Measurements from ENCODE around the gene CSPG4. TPM values are rescaled to one million over a fixed set of nuclear protein-coding genes. Genes with fewer than 3 reads are reported as not detected.
"Not testable (repeated sequence)": the region's sequence is repeated elsewhere in the genome, so short reads cannot be mapped to it uniquely, and the experiment has no call there.

CSPG4 gene
- total RNA-seq, 1 donor from 2014 or later = 7.3 TPM

GRCh38 chr15:75704618-75705017 lies 8.0 kb downstream of the CSPG4 start:
- Mint-ChIP-seq H3K9me3 (no peaks in the 10 kb centered on the region), H3K27me3 (no peaks in the 10 kb centered on the region), H3K36me3 (no peaks in the 10 kb centered on the region), H3K27ac (no peak overlapping the region), H3K4me1 (ENCODE audit: unreplicated experiment) (peaks cover 18% of the 10 kb centered on the region), H3K4me3 (no peak overlapping the region)
- DNase-seq (ENCODE audit: extremely low spot score, unreplicated experiment) = no peak
- TF ChIP-seq, protein P1, sequence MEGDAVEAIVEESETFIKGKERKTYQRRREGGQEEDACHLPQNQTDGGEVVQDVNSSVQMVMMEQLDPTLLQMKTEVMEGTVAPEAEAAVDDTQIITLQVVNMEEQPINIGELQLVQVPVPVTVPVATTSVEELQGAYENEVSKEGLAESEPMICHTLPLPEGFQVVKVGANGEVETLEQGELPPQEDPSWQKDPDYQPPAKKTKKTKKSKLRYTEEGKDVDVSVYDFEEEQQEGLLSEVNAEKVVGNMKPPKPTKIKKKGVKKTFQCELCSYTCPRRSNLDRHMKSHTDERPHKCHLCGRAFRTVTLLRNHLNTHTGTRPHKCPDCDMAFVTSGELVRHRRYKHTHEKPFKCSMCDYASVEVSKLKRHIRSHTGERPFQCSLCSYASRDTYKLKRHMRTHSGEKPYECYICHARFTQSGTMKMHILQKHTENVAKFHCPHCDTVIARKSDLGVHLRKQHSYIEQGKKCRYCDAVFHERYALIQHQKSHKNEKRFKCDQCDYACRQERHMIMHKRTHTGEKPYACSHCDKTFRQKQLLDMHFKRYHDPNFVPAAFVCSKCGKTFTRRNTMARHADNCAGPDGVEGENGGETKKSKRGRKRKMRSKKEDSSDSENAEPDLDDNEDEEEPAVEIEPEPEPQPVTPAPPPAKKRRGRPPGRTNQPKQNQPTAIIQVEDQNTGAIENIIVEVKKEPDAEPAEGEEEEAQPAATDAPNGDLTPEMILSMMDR (conservative IDR thresholded peaks at IDR 0.05) = no peak

DNA sequence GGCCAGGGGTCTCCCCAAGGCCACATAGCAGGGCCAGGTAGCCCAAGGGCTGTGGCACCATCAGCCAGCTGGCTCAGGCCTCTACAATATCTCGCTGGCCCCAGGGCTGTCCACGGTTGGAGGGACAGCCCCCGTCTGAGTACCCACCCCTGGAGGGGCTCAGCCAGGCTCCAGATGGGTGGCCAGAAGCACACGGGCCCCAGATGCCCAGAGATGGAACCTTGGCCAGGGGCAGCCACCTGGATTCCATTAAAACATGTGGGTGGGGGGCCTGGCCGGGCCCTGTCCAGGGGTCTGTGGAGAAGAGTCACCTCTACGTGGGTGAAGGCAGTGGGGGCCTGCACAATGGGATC lies 8.4 kb downstream of the CSPG4 start:
- DNase-seq (ENCODE audit: extremely low spot score, unreplicated experiment) = no peak
- Mint-ChIP-seq H3K27me3 (no peaks in the 10 kb centered on the region), H3K27ac (no peak overlapping the region), H3K36me3 (no peaks in the 10 kb centered on the region), H3K4me3 (no peak overlapping the region), H3K4me1 (ENCODE audit: unreplicated experiment) (peaks cover 18% of the 10 kb centered on the region), H3K9me3 (no peaks in the 10 kb centered on the region)
- TF ChIP-seq, protein P1 (conservative IDR thresholded peaks at IDR 0.05) = no peak

DNA sequence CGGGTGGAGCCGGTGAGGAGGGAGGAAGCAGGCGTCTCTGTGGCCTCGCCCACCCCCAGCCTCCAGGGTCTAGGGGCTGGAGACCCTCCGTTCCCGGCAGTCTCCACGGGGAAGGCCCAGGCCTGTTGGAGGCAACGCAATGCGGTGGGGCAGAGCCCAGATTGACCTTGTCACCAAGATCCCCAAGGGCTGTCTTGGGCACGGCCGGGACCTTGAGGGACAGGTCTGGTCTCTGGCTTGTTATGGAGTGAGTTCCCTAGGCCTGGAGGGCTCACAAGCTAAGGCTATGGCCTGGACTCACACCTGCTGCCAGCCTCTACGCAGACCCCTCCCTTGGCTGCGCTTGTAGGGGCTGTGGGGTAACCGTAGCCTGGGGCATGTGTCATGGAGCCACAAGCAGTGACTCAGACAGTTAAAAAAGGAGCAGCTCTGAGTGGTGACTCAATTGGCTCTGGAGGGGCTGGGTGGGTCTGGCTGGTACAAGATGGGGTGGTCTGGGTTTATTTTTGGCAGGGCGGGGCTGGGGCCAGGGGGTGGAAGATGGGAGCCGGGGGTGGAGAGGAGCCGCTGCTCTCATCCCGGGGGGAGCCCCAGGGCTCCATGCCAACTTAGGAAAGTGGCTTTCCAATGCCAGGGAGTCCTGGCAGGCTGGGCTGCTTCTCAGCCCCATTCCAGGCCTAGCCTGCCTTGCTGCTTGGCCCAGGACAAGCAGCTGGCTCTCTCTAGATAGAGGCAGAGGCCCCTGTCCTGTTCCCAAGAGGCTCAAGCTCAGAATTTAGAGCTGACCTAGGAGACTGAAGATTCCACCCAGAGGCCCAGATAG lies 9.0 kb downstream of the CSPG4 start:
- H3K27me3 Mint-ChIP-seq; H3K9me3 Mint-ChIP-seq; DNase-seq (ENCODE audit: extremely low spot score, unreplicated experiment); H3K4me3 Mint-ChIP-seq; H3K27ac Mint-ChIP-seq; H3K36me3 Mint-ChIP-seq: not testable (repeated sequence)
- H3K4me1 Mint-ChIP-seq (ENCODE audit: unreplicated experiment) = peaks cover 18% of the 10 kb centered on the region

DNA sequence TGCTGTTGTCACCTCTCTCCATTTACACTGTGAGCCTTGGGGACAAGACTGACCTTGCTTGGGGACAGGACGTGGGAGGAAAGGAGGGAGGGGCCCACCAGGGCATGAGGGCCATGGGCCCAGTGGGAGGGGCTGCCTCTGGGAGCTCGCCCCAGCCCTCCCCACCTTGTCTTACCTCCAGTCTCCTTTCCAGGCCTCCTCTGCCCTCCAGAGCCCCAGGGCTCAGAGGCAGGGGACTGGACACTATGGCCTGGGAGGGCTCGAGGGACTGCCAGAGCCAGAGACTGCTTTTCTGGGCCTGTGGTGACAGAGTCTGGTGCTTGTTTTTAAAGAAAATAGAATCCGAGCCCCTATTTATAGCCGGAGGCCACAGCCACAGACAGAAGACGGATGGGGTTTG lies 10.2 kb downstream of the CSPG4 start:
- Mint-ChIP-seq H3K27ac (no peak overlapping the region), H3K36me3 (no peaks in the 10 kb centered on the region), H3K4me3 (no peak overlapping the region), H3K9me3 (no peaks in the 10 kb centered on the region), H3K27me3 (peaks cover 4% of the 10 kb centered on the region), H3K4me1 (ENCODE audit: unreplicated experiment) (peaks cover 18% of the 10 kb centered on the region)
- no peak for DNase-seq (ENCODE audit: extremely low spot score, unreplicated experiment)
- TF ChIP-seq, protein P1 (conservative IDR thresholded peaks at IDR 0.05) = no peak

DNA sequence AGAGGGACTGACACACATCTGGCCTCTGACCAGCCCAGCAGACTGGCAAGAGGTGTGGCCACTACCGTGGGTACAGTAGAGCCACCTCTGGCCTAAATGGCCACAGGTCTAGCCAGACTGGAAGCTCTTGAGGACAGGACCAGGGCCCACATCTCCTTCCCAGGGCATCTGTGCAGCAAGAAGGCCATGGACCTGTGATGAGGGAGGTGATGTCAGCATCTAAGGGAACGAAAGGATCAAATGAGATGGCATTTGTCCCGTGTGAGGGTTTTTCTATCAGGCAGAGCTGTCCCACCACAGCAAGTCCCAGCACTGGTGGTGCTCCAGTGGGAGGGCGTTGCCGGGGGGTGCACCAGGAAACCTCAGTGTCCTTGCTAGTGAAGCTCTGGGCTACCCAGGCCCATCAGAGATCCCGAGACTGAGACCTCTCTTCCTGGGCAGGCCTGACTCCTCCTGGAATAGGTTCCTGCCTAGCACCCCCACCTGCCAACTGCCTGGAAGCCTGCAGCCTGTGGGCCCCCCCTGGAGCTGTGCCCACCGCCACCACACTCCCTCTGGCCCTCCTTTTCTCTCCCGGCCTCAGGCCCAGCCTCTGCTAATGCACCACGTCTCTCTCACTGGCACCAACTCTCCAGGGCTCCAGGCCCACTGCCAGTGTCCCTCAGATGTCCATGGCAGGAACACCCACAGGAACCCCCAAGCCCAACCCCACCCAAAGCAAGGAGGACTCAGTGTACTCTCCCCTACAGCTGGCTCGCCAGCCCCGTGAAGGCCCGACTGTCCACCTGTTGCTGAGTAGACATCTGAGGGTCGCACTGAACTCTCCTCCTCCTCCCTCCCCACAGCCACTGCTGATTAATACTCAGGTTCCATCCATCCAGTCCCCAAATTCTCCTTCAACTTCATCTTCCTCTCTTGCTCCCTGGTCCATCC lies 11.3 kb downstream of the CSPG4 start:
- H3K27me3 Mint-ChIP-seq = not testable (repeated sequence)
- H3K4me1 Mint-ChIP-seq (ENCODE audit: unreplicated experiment) = peaks cover 16% of the 10 kb centered on the region

DNA sequence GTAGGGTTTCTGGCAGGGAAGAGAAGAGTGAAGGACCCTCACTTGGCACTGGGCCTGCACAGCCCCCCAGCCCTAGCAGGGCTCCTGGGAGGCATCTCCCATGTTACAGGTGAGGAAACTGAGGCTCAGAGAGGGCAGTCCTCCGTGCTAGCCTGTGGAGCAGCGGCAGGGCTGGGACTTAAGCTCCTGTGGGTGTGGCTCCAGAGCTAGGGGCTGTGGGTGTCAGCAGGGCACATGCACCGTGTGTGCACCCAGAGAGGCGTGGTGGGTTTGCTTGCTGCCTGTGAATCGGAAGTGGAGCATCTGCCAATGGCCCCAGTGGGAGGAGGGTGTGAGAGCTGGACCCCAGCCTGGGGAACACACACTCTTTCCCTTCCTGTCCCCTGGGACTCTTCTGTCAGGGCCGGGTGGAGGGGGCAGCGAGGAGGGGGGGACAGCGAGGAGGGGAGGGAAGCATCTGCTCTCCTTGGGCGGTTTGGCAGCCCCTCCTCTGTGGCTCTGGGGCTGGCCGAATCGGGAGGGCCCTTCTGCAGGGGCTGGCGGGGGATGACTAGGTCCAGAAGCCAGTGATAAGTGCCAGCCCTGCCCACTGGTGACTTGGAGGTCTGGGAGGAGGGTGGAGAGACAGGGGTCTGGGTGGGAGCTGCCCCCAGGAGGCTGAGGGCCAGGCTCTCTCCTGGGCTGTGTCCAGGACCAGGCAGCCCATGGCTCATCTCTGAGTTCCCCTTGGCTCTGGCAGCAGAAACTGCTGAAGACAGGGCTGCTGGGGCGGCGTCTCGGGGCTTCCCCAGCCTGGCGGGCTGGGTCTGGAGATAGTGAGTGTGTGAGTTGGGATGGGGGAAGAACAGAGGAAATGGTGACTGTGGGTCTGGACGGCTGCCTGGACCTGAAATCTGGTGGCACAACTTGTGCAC lies 12.4 kb downstream of the CSPG4 start:
- not testable (repeated sequence) for H3K4me3 Mint-ChIP-seq

More for the DNA sequence above, 11.3 kb downstream of the CSPG4 start:
- H3K4me3 Mint-ChIP-seq; H3K9me3 Mint-ChIP-seq; DNase-seq (ENCODE audit: extremely low spot score, unreplicated experiment); H3K36me3 Mint-ChIP-seq; H3K27ac Mint-ChIP-seq: not testable (repeated sequence)

DNA sequence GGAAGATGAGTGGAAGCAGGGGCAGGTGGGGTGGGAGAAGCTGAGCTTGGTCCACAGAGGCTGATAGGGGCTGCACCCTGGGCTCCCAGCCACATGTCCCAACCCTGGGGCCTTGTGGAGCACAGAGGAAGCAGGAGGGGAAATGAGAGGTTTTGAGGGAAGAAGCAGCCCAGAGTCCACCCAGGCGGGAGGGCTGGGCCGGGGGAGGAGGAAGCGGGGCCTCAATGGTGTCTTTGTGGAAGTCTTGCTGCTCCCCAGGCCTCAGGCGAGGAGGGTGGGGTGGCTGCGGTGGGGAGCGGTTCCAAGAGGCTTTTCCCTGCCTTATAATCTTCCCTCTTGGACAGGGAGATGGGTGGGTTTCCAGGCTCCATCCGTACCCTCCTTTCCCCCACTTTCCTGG lies 13.1 kb downstream of the CSPG4 start:
- not testable (repeated sequence) for H3K4me3 Mint-ChIP-seq; DNase-seq (ENCODE audit: extremely low spot score, unreplicated experiment); H3K27ac Mint-ChIP-seq; H3K36me3 Mint-ChIP-seq; H3K27me3 Mint-ChIP-seq; H3K9me3 Mint-ChIP-seq
- H3K4me1 Mint-ChIP-seq (ENCODE audit: unreplicated experiment) = peaks cover 22% of the 10 kb centered on the region

More for the DNA sequence above, 12.4 kb downstream of the CSPG4 start:
- H3K9me3 Mint-ChIP-seq; H3K36me3 Mint-ChIP-seq; H3K27me3 Mint-ChIP-seq; DNase-seq (ENCODE audit: extremely low spot score, unreplicated experiment); H3K27ac Mint-ChIP-seq: not testable (repeated sequence)
- H3K4me1 Mint-ChIP-seq (ENCODE audit: unreplicated experiment) = peaks cover 15% of the 10 kb centered on the region

GRCh38 chr15:75697974-75698747 lies 14.5 kb downstream of the CSPG4 start:
- not testable (repeated sequence) for H3K27me3 Mint-ChIP-seq; H3K36me3 Mint-ChIP-seq; H3K4me3 Mint-ChIP-seq; DNase-seq (ENCODE audit: extremely low spot score, unreplicated experiment); H3K27ac Mint-ChIP-seq; H3K9me3 Mint-ChIP-seq
- peaks cover 28% of the 10 kb centered on the region for H3K4me1 Mint-ChIP-seq (ENCODE audit: unreplicated experiment)
